ENCODE results near the gene ST6GALNAC6. TPM values are rescaled to one million over a fixed set of nuclear protein-coding genes. Genes with fewer than 3 reads are reported as not detected.

The ST6GALNAC6 gene
- total RNA-seq, 1 experiment from 2014 or later: 24.5 TPM

GRCh38 chr9:127878652-127879390 is 20.6 kb downstream of the ST6GALNAC6 start:
- Histone ChIP-seq H2AFZ (ENCODE audit: low read depth, low read length, poor library complexity, severe bottlenecking) (no peak overlapping the region), H4K20me1 (ENCODE audit: insufficient read depth) (no peaks in the 10 kb centered on the region), H3K4me3 (replicated peaks in 1 of 2; ENCODE audit: low read depth in 1 of 2, low read length in 2 of 2) (no peak overlapping the region), H3K9ac (ENCODE audit: low read length) (no peak overlapping the region), H3K27me3 (ENCODE audit: insufficient read depth, low read length) (no peaks in the 10 kb centered on the region), H3K79me2 (ENCODE audit: insufficient read depth, low read length) (no peaks in the 10 kb centered on the region; the same call in 1 of the 2 replicates), H3K4me2 (ENCODE audit: low read length) (no peak overlapping the region), H3K4me1 (ENCODE audit: control insufficient read depth in 1 of 2, insufficient read depth in 2 of 2, low read length in 2 of 2) (peaks cover 14 to 51% of the 10 kb centered on the region in 2 experiments), H3K9me2 (ENCODE audit: insufficient read depth) (no peaks in the 10 kb centered on the region), H3K9me3 (ENCODE audit: control insufficient read depth in 1 of 2, insufficient read depth in 1 of 2, low read depth in 1 of 2, low read length in 2 of 2) (no peaks in the 10 kb centered on the region), H3K27ac (ENCODE audit: low read depth, low read length) (no peak overlapping the region), H3K36me3 (ENCODE audit: control insufficient read depth in 1 of 2, insufficient read depth in 2 of 2, low read length in 2 of 2) (no peaks in the 10 kb centered on the region)
- intact Hi-C loops (cut with micrococcal nuclease): no loop called here
- TF ChIP-seq YY1 (IDR thresholded peaks at IDR 0.05; ENCODE audit: extremely low read depth, insufficient replicate concordance, low read depth, low read length): no peak
- no peak for TF ChIP-seq FOSL1 (IDR thresholded peaks at IDR 0.05; ENCODE audit: low read depth)
- TF ChIP-seq ZNF274 (IDR thresholded peaks at IDR 0.05; ENCODE audit: low read depth, low read length): no peak
- no peak for TF ChIP-seq ZFX (IDR thresholded peaks at IDR 0.05)
- ChIA-PET POLR2A (no interaction called here), CTCF (interaction anchor here (2.2 kb wide), 1 partner anchor 9 kb away, joined by 4 read pairs; no protein-coding TSS in a partner anchor), RAD21 (ENCODE audit: low non-redundant PET in 1 of 2, low total read pairs in 2 of 2, uncharacterized antibody in 2 of 2, unreplicated experiment in 2 of 2) (no interaction called here)
- no TSS peak for BruUV-seq (replicated peaks)
- no peak for DNase-seq (ENCODE audit: low read depth, low spot score)
- no peak for ATAC-seq

- Histone ChIP-seq H2AFZ (ENCODE audit: low read depth, low read length, poor library complexity, severe bottlenecking) (no peak overlapping the region), H3K4me2 (ENCODE audit: low read length) (peak overlapping the region; percentile 89), H3K9ac (ENCODE audit: low read length) (peak overlapping the region; percentile 70), H3K9me2 (ENCODE audit: insufficient read depth) (no peaks in the 10 kb centered on the region), H3K27me3 (ENCODE audit: insufficient read depth, low read length) (no peaks in the 10 kb centered on the region), H3K4me3 (replicated peaks in 1 of 2; ENCODE audit: low read depth in 1 of 2, low read length in 2 of 2) (peak overlapping the region; percentile 58 to 68), H3K9me3 (ENCODE audit: control insufficient read depth in 1 of 2, insufficient read depth in 1 of 2, low read depth in 1 of 2, low read length in 2 of 2) (no peaks in the 10 kb centered on the region), H4K20me1 (ENCODE audit: insufficient read depth) (no peaks in the 10 kb centered on the region), H3K4me1 (ENCODE audit: control insufficient read depth in 1 of 2, insufficient read depth in 2 of 2, low read length in 2 of 2) (peaks cover 14 to 50% of the 10 kb centered on the region in 2 experiments), H3K79me2 (ENCODE audit: insufficient read depth, low read length) (no peaks in the 10 kb centered on the region; the same call in 1 of the 2 replicates), H3K36me3 (ENCODE audit: control insufficient read depth in 1 of 2, insufficient read depth in 2 of 2, low read length in 2 of 2) (no peaks in the 10 kb centered on the region), H3K27ac (ENCODE audit: low read depth, low read length) (peak overlapping the region; percentile 32; the same call in 1 of the 2 replicates)
- POLR2A ChIA-PET: no interaction called here
- RAD21 ChIA-PET (ENCODE audit: low non-redundant PET in 1 of 2, low total read pairs in 2 of 2, uncharacterized antibody in 2 of 2, unreplicated experiment in 2 of 2): no interaction called here
- TF ChIP-seq YY1 (IDR thresholded peaks at IDR 0.05; ENCODE audit: extremely low read depth, insufficient replicate concordance, low read depth, low read length): no peak
- TF ChIP-seq CEBPB (IDR thresholded peaks at IDR 0.05; ENCODE audit: low read depth): no peak
- TF ChIP-seq CTCF (IDR thresholded peaks at IDR 0.05 in 2 of 3, conservative IDR thresholded peaks at IDR 0.05 in 1 of 3; ENCODE audit: borderline replicate concordance in 1 of 3, insufficient read depth in 1 of 3, low read depth in 2 of 3, low read length in 2 of 3): no peak
- CTCF ChIA-PET: interaction anchor here (1.0 to 2.2 kb wide), 2 partner anchors 8 to 40 kb away, joined by 3 to 4 read pairs; no protein-coding TSS in a partner anchor
- DNase-seq (ENCODE audit: low read depth, low spot score) (no peak), ATAC-seq (peak; percentile 15)
- intact Hi-C loops (cut with micrococcal nuclease): no loop called here
- BruUV-seq (replicated peaks): no TSS peak
Observed at GRCh38 chr9:127878001-127878651, 21.3 kb downstream of the ST6GALNAC6 start.
